Uterus (tissue), 4 donors: Measurements from ENCODE around the gene DCLK3. TPM values are rescaled to one million over a fixed set of nuclear protein-coding genes. Genes with fewer than 3 reads are reported as not detected.

ENCODE experiments used
- DNase-seq, 2 donors: peaks; one replicate each; pipeline ENCODE4 v3.0.0-alpha.2; 2019 to 2020
- H3K27ac ChIP-seq, 2 donors: fragments of 200-600 bp; sonication (generic); 1 replicate in 1 of 2; 2 replicates in 1 of 2; pipeline ENCODE4 v1.5.1; 2016 to 2018
- H3K27me3 ChIP-seq, 2 donors: fragments of 200-600 bp; sonication (generic); one replicate each; pipeline ENCODE4 v1.5.1; 2018 to 2019; ENCODE audit warnings: control low read depth in 1 of 2
- H3K36me3 ChIP-seq, 2 donors: fragments of 200-600 bp; sonication (generic); one replicate each; pipeline ENCODE4 v1.5.1; 2019; ENCODE audit warnings: control low read depth in 1 of 2
- H3K4me1 ChIP-seq, 2 donors: fragments of 200-600 bp; sonication (generic); one replicate each; pipeline ENCODE4 v1.5.1; 2018 to 2019; ENCODE audit warnings: control low read depth in 1 of 2
- H3K4me3 ChIP-seq, 2 donors: fragments of 200-600 bp; sonication (generic); 1 replicate in 1 of 2; 2 replicates in 1 of 2; pipeline ENCODE4 v1.5.1; 2018 to 2019; ENCODE audit warnings: mild to moderate bottlenecking in 1 of 2
- H3K9me3 ChIP-seq, 2 donors: fragments of 200-600 bp; sonication (generic); one replicate each; pipeline ENCODE4 v1.5.1; 2019; ENCODE audit warnings: control low read depth in 1 of 2
- POLR2A ChIP-seq, 2 donors: fragments of 450-650 bp; IDR thresholded peaks; one replicate each; pipeline ENCODE4 v1.6.1; 2016; ENCODE audit warnings: antibody characterized with exemption in 2 of 2, mild to moderate bottlenecking in 1 of 2, moderate library complexity in 1 of 2
- intact Hi-C: fragments of 100-400 bp; cut with DNase I; formaldehyde crosslinking; loops from one replicate; pipeline ENCODE4 v1.15.1; 2023; ENCODE audit warnings: low total_unique reads
- total RNA-seq, 4 donors: library from RNA; depleted of rRNA in 3 of 4; stranded (reverse); fragments of >200 nt in 3 of 4; gene quantifications; one replicate each; pipeline versions ENCODE4 v1.1.0 to v1.2.4, GENCODE V29; 2014 to 2023
- TF ChIP-seq, protein P1 (sequence below), 4 experiments: fragments of 200-600 bp in 2 of 4; fragments of 450-650 bp in 2 of 4; sonication (generic) in 2 of 4; IDR thresholded peaks; one replicate each; pipeline ENCODE4 v1.5.1; 2016 to 2019; ENCODE audit warnings: antibody characterized with exemption in 4 of 4, mild to moderate bottlenecking in 2 of 4, moderate library complexity in 1 of 4
- donor health status: DM: yes; HTN: yes; CAD: no.

Gene DCLK3
- total RNA-seq, 4 donors from 2014 or later, result 1.0 to 1.5 TPM; not detected in 2

DNA sequence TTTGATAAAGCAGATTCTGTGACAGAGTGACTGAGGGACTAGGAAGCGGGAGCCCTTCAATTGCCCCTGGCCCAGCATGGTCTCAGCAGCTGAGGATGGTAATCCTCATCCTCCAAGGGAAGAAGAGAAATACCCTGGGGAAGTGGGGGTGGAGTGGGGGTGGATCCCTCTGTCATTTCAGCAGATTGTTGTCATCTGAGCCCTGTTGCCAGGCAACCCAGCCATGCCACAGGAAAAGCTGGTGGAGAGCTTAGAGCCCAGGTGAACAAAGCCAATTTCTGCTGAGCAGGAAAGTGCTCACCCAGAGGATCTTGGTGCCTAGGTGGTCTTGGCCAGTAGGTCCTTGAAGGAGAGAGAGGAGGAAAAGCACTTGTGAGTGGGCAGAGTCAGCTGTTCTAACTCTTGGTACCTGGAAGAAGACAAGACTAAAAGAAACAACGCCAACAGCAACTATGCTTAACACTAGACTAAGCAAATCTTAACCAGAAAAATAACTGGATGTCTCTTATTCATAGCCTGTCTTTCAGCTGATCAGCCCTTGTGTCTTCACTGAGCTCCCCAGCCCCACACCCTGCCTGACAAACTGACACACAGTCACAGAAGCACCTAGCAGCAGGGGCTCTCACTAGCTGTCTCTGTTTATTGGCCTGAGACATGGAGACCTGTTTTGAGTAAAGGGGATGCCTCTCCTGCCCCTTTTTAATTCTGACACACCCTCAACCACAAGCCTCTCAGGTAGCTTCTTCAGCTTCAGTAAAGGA lies 40.1 kb upstream of the DCLK3 start:
- no peak for DNase-seq
- Histone ChIP-seq H3K9me3 (peaks cover 0 to 4% of the 10 kb centered on the region in 2 donors), H3K27me3 (no peaks in the 10 kb centered on the region), H3K36me3 (no peaks in the 10 kb centered on the region), H3K4me3 (no peak overlapping the region), H3K27ac (no peak overlapping the region), H3K4me1 (no peaks in the 10 kb centered on the region)
- TF ChIP-seq POLR2A (IDR thresholded peaks at IDR 0.05), result no peak
- TF ChIP-seq, protein P1, sequence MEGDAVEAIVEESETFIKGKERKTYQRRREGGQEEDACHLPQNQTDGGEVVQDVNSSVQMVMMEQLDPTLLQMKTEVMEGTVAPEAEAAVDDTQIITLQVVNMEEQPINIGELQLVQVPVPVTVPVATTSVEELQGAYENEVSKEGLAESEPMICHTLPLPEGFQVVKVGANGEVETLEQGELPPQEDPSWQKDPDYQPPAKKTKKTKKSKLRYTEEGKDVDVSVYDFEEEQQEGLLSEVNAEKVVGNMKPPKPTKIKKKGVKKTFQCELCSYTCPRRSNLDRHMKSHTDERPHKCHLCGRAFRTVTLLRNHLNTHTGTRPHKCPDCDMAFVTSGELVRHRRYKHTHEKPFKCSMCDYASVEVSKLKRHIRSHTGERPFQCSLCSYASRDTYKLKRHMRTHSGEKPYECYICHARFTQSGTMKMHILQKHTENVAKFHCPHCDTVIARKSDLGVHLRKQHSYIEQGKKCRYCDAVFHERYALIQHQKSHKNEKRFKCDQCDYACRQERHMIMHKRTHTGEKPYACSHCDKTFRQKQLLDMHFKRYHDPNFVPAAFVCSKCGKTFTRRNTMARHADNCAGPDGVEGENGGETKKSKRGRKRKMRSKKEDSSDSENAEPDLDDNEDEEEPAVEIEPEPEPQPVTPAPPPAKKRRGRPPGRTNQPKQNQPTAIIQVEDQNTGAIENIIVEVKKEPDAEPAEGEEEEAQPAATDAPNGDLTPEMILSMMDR (IDR thresholded peaks at IDR 0.05), result no peak
- intact Hi-C loops, result no loop called here

DNA sequence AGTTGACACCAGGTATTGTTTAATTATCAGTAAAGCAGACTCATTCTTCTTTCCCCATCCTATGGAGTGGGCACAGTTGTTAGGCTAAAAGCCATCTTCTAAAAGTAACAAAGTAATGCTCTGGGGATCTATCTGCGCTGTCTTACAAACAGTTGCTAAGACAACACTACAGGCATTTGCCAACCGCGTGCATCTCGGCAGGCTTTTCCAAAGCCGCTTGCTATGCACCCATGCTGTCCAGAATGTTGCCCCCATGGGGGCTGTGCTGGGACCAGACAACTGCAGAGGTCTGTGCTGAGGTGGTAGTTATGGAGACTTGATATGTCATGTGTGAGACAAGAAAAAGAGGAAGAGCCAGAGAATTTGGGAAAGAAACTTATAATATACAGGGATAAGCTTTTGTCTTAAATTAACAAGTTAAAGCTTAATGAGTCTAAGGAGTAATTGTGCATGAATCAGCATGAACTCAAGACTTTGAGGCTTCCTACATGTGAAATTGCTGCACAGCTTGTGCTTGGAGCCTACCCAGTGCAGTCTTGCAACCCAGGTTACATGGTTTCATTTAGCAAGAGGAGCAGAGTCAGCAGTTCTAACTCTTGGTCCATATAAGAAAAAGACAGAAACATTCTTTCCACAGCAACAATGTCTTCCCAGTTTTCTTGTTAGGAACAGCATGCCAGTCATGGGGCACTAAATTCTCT lies 38.9 kb upstream of the DCLK3 start:
- Histone ChIP-seq H3K4me3 (no peak overlapping the region), H3K36me3 (no peaks in the 10 kb centered on the region), H3K27me3 (no peaks in the 10 kb centered on the region), H3K9me3 (peaks cover 0 to 4% of the 10 kb centered on the region in 2 donors), H3K27ac (no peak overlapping the region), H3K4me1 (no peaks in the 10 kb centered on the region)
- DNase-seq, result no peak
- TF ChIP-seq, protein P1 (IDR thresholded peaks at IDR 0.05), result no peak
- TF ChIP-seq POLR2A (IDR thresholded peaks at IDR 0.05), result no peak
- intact Hi-C loops, result no loop called here

DNA sequence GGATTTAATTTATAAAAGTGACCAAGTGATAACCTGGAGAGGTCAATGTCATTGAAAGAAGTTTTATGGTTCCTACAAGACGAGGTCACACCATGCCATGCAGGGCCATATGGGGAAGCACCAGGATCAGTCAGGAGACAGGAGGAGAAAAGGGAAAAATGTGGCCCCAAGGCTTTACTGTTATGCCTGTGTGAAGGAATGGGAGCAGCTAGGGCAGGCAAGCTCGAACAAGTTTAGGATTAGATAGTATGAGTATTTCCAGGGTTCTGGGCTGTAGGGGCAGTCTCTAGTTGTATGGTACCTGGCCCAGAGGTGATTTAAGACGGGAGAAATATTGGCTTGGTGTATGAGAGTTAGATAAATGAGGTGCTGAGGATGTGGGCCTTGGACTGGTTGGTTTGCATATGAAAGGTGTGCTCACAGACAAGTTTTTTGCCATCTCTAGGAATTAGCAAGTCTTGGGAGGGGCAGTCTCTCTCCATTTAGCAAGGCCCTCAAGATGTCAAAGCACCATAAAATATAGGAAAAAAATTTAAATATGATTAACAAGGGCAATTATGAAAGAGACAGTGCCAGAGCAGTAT lies 36.3 kb upstream of the DCLK3 start:
- DNase-seq, result no peak
- intact Hi-C loops, result no loop called here
- Histone ChIP-seq H3K27ac (no peak overlapping the region), H3K27me3 (no peaks in the 10 kb centered on the region), H3K36me3 (no peaks in the 10 kb centered on the region), H3K4me3 (no peak overlapping the region), H3K4me1 (no peaks in the 10 kb centered on the region), H3K9me3 (peaks cover 0 to 4% of the 10 kb centered on the region in 2 donors)
- TF ChIP-seq, protein P1 (IDR thresholded peaks at IDR 0.05), result no peak
- no peak for TF ChIP-seq POLR2A (IDR thresholded peaks at IDR 0.05)

DNA sequence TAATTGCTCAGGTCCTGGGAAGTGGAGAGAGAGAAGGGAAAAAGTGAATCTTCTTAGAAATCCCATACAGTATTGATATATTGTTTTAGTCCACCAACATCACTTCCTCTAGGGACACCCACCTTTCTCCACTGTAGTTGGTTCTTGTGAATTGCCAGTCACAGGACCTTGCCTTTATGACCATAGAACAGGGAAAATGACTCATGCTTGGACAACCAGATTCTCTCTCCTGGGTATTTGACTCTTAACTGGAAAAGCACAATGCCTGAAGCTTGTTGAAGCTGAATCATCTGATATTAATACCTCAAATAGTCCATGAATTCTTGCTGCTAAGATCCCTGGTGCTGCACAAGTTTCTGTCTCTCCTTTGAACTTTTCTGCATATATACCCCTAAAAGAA lies 32.5 kb upstream of the DCLK3 start:
- TF ChIP-seq POLR2A (IDR thresholded peaks at IDR 0.05), result no peak
- TF ChIP-seq, protein P1 (IDR thresholded peaks at IDR 0.05), result no peak
- Histone ChIP-seq H3K4me3 (no peak overlapping the region), H3K36me3 (no peaks in the 10 kb centered on the region), H3K27ac (no peak overlapping the region), H3K27me3 (no peaks in the 10 kb centered on the region), H3K4me1 (no peaks in the 10 kb centered on the region), H3K9me3 (no peaks in the 10 kb centered on the region)
- no peak for DNase-seq
- intact Hi-C loops, result no loop called here

DNA sequence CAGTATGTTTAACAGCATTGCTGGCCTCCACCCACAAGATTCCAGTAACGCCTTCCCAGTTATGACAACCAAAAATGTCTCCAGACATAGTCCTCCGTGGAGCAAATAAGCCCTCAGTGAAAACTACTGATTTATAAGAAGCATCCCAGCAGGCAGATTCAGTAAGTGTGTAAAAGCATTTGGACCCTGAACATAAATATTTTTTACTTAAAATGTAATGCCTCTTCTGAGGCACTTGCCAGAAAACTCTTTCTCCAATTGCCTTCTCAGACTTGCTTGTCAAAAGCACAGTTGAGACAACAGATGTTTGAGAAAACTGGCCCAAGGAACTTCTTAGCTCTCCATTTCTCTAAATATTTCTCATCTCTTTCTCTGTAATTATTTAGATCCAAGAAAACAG lies 31.8 kb upstream of the DCLK3 start:
- H3K27ac ChIP-seq, result no peak overlapping the region
- TF ChIP-seq, protein P1 (IDR thresholded peaks at IDR 0.05), result no peak
- H3K4me3 ChIP-seq, result no peak overlapping the region
- intact Hi-C loops, result no loop called here
- H3K9me3 ChIP-seq, result no peaks in the 10 kb centered on the region
- H3K27me3 ChIP-seq, result no peaks in the 10 kb centered on the region
- H3K4me1 ChIP-seq, result no peaks in the 10 kb centered on the region
- DNase-seq, result no peak
- no peaks in the 10 kb centered on the region for H3K36me3 ChIP-seq
